K562 (cell line): Measurements from ENCODE around the gene SH3GLB2. TPM values are rescaled to one million over a fixed set of nuclear protein-coding genes. Genes with fewer than 3 reads are reported as not detected.
A peak's percentile ranks its signal among the peaks of the same experiment; 100 is the strongest.

Experiments
- CBFA2T2 ChIP-seq: fragments of 450-650 bp; conservative IDR thresholded peaks from 2 replicates; pipeline ENCODE4 v1.6.1; 2017; ENCODE audit warnings: mild to moderate bottlenecking
- CBFB ChIP-seq: sonication (generic); formaldehyde crosslinking; IDR thresholded peaks from 2 replicates; pipeline ENCODE4 v1.4.0; 2020; ENCODE audit warnings: mild to moderate bottlenecking, missing genetic modification reagents
- FOXK2 ChIP-seq, 2 experiments: fragments of 450-650 bp; IDR thresholded peaks in 1 of 2; conservative IDR thresholded peaks in 1 of 2; 2 replicates each; pipeline ENCODE4 v1.6.1; 2016; ENCODE audit warnings: low read depth in 2 of 2, mild to moderate bottlenecking in 1 of 2
- HMGN3 ChIP-seq: IDR thresholded peaks from 2 replicates; pipeline ENCODE4 v1.6.1; 2011; ENCODE audit warnings: borderline replicate concordance, low read depth, mild to moderate bottlenecking, mixed read lengths, low read length; ENCODE audit not compliant: insufficient read length; ENCODE audit errors: extremely low read depth
- MEIS2 ChIP-seq: fragments of 450-650 bp; IDR thresholded peaks from 2 replicates; pipeline ENCODE4 v1.6.1; 2014; ENCODE audit warnings: mild to moderate bottlenecking; ENCODE audit not compliant: partially characterized antibody
- POLR2G ChIP-seq: fragments of 200-400 bp; formaldehyde crosslinking; IDR thresholded peaks from 2 replicates; pipeline ENCODE4 v1.6.1; 2017; ENCODE audit warnings: low read depth, mild to moderate bottlenecking, antibody characterized with exemption, low read length, moderate library complexity
- PRDM10 ChIP-seq: fragments of 450-650 bp; IDR thresholded peaks from 2 replicates; pipeline ENCODE4 v1.6.1; 2018; ENCODE audit not compliant: partially characterized antibody
- RBFOX2 ChIP-seq: fragments of 200-400 bp; formaldehyde crosslinking; IDR thresholded peaks from 2 replicates; pipeline ENCODE4 v1.6.1; 2017; ENCODE audit warnings: low read depth, mild to moderate bottlenecking, low read length, moderate library complexity
- SUPT5H ChIP-seq: fragments of 450-650 bp; IDR thresholded peaks from 2 replicates; pipeline ENCODE4 v1.6.1; 2016
- TAF1 ChIP-seq: IDR thresholded peaks from 2 replicates; pipeline ENCODE4 v1.6.1; 2011; ENCODE audit warnings: mild to moderate bottlenecking, low read length, moderate library complexity; ENCODE audit not compliant: insufficient read depth, control insufficient read depth, severe bottlenecking; ENCODE audit errors: extremely low read depth
- TBP ChIP-seq: optimal IDR thresholded peaks from 2 replicates; pipeline ENCODE3; 2011; ENCODE audit warnings: low read depth, low read length, improper control_type of control experiment
- TFE3 ChIP-seq: fragments of 450-650 bp; formaldehyde crosslinking; IDR thresholded peaks from 2 replicates; pipeline ENCODE4 v1.4.0; 2020; ENCODE audit warnings: mild to moderate bottlenecking, mixed read lengths
- polyA plus RNA-seq, 8 experiments: library from polyadenylated mRNA; depleted of rRNA in 4 of 8; stranded (reverse) in 5 of 8; unstranded in 3 of 8; fragments of >200 nt; fragmentation: Nextera tagmentation in 2 of 8; fragmentation: Illumina TruSeq in 1 of 8; extraction: Ambion mirVana in 2 of 8; extraction: Trizol in 1 of 8; gene quantifications; 2 replicates each; pipeline versions ENCODE4 v1.2.1 to v1.2.3, GENCODE V29; 2011 to 2014; ENCODE audit warnings: inconsistent platforms in 1 of 8, missing spikeins in 1 of 8
- total RNA-seq, 7 experiments: library from RNA; depleted of rRNA in 6 of 7; stranded (reverse); fragments of >200 nt in 6 of 7; fragmentation: Illumina TruSeq in 2 of 7; extraction: Trizol in 2 of 7; gene quantifications; 2 replicates each; pipeline versions ENCODE4 v1.2.1 to v1.2.3, GENCODE V29; 2011 to 2021; ENCODE audit warnings: low replicate concordance in 1 of 7
- TF ChIP-seq, protein P1 (sequence below), 3 experiments: fragments of 200-800 bp in 1 of 3; fragments of 250-450 bp in 1 of 3; fragments of 450-650 bp in 1 of 3; sonication (Bioruptor Pico) in 1 of 3; sonication (Bioruptor generic) in 1 of 3; formaldehyde crosslinking in 1 of 3; IDR thresholded peaks; 2 replicates each; pipeline versions ENCODE4 v1.6.1 to v1.8.0; 2016 to 2022; ENCODE audit warnings: mild to moderate bottlenecking in 2 of 3, missing genetic modification characterization in 2 of 3, missing compliant biosample characterization in 1 of 3, moderate library complexity in 1 of 3

Gene SH3GLB2
- total and polyA plus RNA-seq, 9 of the 15 experiments (the other 6 are each of a cell fraction or from before 2014, with no cell fraction given), result 0.20 to 118 (median 58.8) TPM

DNA sequence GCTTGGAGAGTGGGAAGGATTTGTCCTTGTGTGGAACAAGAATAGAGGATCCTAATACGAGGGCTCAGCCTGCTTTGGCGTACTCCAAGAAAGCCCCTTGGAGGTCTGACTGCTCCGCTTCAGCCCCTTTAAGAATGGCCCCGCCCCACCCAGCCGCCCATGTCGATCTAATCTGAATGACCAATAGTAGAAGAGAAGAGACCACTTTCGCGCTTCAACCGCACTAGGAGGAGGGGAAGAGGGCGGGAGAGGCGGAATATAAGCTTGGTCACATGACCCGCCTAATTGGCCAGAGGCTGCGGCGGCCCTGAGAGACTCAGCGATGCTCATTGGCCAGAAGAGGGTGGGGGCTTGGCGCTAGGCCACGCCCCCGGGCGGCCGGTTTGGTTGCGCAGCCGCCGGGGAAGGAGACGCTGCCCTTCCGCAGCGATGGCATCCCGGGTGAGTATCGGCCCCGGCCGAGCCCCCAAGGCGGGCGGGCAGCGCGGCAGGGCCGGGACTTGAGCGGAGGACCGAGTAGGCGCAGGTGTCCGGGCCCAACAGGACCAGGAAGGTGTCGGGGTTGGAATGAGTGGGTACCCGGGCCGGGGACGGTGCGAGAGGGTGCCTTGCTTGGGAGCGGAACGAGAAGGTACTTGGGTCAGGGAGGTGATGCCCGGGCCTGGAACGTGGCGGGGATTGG is 8.3 kb upstream of the SH3GLB2 start, which contains the start of gene MIGA2 (continued):
- peak; percentile 56 for TF ChIP-seq PRDM10
- TF ChIP-seq, protein P1, sequence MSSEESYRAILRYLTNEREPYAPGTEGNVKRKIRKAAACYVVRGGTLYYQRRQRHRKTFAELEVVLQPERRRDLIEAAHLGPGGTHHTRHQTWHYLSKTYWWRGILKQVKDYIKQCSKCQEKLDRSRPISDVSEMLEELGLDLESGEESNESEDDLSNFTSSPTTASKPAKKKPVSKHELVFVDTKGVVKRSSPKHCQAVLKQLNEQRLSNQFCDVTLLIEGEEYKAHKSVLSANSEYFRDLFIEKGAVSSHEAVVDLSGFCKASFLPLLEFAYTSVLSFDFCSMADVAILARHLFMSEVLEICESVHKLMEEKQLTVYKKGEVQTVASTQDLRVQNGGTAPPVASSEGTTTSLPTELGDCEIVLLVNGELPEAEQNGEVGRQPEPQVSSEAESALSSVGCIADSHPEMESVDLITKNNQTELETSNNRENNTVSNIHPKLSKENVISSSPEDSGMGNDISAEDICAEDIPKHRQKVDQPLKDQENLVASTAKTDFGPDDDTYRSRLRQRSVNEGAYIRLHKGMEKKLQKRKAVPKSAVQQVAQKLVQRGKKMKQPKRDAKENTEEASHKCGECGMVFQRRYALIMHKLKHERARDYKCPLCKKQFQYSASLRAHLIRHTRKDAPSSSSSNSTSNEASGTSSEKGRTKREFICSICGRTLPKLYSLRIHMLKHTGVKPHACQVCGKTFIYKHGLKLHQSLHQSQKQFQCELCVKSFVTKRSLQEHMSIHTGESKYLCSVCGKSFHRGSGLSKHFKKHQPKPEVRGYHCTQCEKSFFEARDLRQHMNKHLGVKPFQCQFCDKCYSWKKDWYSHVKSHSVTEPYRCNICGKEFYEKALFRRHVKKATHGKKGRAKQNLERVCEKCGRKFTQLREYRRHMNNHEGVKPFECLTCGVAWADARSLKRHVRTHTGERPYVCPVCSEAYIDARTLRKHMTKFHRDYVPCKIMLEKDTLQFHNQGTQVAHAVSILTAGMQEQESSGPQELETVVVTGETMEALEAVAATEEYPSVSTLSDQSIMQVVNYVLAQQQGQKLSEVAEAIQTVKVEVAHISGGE (CRISPR knock-in tag; IDR thresholded peaks at IDR 0.05), result peak in 2 of 3 experiments; percentile 74 to 93; a peak in 3 of 6 replicates
- peak; percentile 85 for TF ChIP-seq CBFA2T2
- TF ChIP-seq CBFB, result peak; percentile 22; the same call in 1 of the 2 replicates
- TF ChIP-seq RBFOX2, result peak; percentile 79
- peak; percentile 71 for TF ChIP-seq TBP
- TF ChIP-seq TFE3 (CRISPR knock-in tag), result peak; percentile 99
- peak; percentile 86 for TF ChIP-seq POLR2G
- peak; percentile 82 for TF ChIP-seq SUPT5H
- peak; percentile 63 for TF ChIP-seq HMGN3
- TF ChIP-seq FOXK2 (conservative IDR thresholded peaks at IDR 0.05 in 1 of 2, IDR thresholded peaks at IDR 0.05 in 1 of 2; ENCODE audit: low read depth in 2 of 2), result peak in 1 of 2 experiments; percentile 83; a peak in 2 of 4 replicates
- peak; percentile 64 for TF ChIP-seq MEIS2
- peak; percentile 21 for TF ChIP-seq TAF1
